ENCODE results near the gene PERCC1.

- TF ChIP-seq POLR2A (IDR thresholded peaks at IDR 0.05) (no peak), CTCF (IDR thresholded peaks at IDR 0.05) (no peak)
Measured at GRCh38 chr16:1469693-1470201, 38.9 kb downstream of the PERCC1 start.

All from vagina (tissue), 2 donors.